T-cell (primary cell): Measurements from ENCODE around the gene ARSD. TPM values are rescaled to one million over a fixed set of nuclear protein-coding genes. Genes with fewer than 3 reads are reported as not detected.

Source experiments
- ATAC-seq, 4 experiments: fragments of 200-7000 bp in 3 of 4; fragments of 150-1000 bp in 1 of 4; cut with Tn5 transposase; replicated peaks in 1 of 4; 1 replicate in 3 of 4; 2 replicates in 1 of 4; pipeline ENCODE4 v1.10.0; 2021; ENCODE audit warnings: moderate library complexity in 3 of 4, mild to moderate bottlenecking in 2 of 4, moderate number of reproducible peaks in 1 of 4
- CTCF ChIA-PET, 2 donors: fragments of 300-600 bp; sonication (Branson Sonifier 250); formaldehyde crosslinking; loops; one replicate each; lab custom pipeline; 2022; ENCODE audit warnings: antibody characterized with exemption in 2 of 2; lab: Charles Lee
- POLR2A ChIA-PET, 2 donors: fragments of 300-600 bp; sonication (Branson Sonifier 250); formaldehyde crosslinking; loops; one replicate each; lab custom pipeline; 2022; ENCODE audit warnings: antibody characterized with exemption in 2 of 2; lab: Charles Lee
- DNase-seq, 35 experiments: peaks; one replicate each; pipeline versions ENCODE4 v3.0.0 to v3.0.0-alpha.2; 2013 to 2023
- H3K27ac ChIP-seq: one replicate; pipeline ENCODE4 v1.5.1; 2013; ENCODE audit warnings: low read length
- H3K27me3 ChIP-seq, 2 experiments: replicated peaks in 1 of 2; 1 replicate in 1 of 2; 2 replicates in 1 of 2; pipeline versions ENCODE4 v1.6.1 to v1.7.0; 2013; ENCODE audit warnings: low read length in 1 of 2, mixed read lengths in 1 of 2; ENCODE audit not compliant: control insufficient read depth in 2 of 2, insufficient read depth in 2 of 2; ENCODE audit errors: extremely low read depth in 1 of 2
- H3K36me3 ChIP-seq, 2 donors: 1 replicate in 1 of 2; 2 replicates in 1 of 2; pipeline versions ENCODE4 v1.6.1 to v1.7.0; 2013; ENCODE audit warnings: low read length in 1 of 2; ENCODE audit not compliant: control insufficient read depth in 2 of 2, insufficient read depth in 1 of 2; ENCODE audit errors: extremely low read depth in 1 of 2
- H3K4me1 ChIP-seq, 2 experiments: 1 replicate in 1 of 2; 2 replicates in 1 of 2; pipeline versions ENCODE4 v1.6.1 to v1.7.0; 2013; ENCODE audit warnings: low read length in 2 of 2, mixed read lengths in 1 of 2; ENCODE audit not compliant: insufficient read depth in 2 of 2, control insufficient read depth in 1 of 2; ENCODE audit errors: extremely low read depth in 1 of 2
- H3K4me3 ChIP-seq, 2 donors: 1 replicate in 1 of 2; 2 replicates in 1 of 2; pipeline versions ENCODE4 v1.5.1 to v1.7.0; 2013; ENCODE audit warnings: mild to moderate bottlenecking in 2 of 2, low read length in 1 of 2, moderate library complexity in 1 of 2; ENCODE audit not compliant: control insufficient read depth in 1 of 2; ENCODE audit errors: extremely low read depth in 1 of 2
- H3K9me3 ChIP-seq: 2 replicates; pipeline ENCODE4 v1.7.0; 2013
- H3K27ac Mint-ChIP-seq, 2 donors: one replicate each; pipeline ENCODE4 v1.8.0; 2020 to 2021; ENCODE audit warnings: mild to moderate bottlenecking in 2 of 2, mixed read lengths in 2 of 2
- H3K27me3 Mint-ChIP-seq, 2 donors: one replicate each; pipeline ENCODE4 v1.8.0; 2021 to 2022; ENCODE audit warnings: mixed read lengths in 2 of 2
- H3K36me3 Mint-ChIP-seq: one replicate; pipeline ENCODE4 v1.8.0; 2021; ENCODE audit warnings: mixed read lengths
- H3K4me1 Mint-ChIP-seq, 3 donors: one replicate each; pipeline ENCODE4 v1.8.0; 2020 to 2022; ENCODE audit warnings: mixed read lengths in 3 of 3, mild to moderate bottlenecking in 1 of 3
- H3K4me3 Mint-ChIP-seq, 3 donors: one replicate each; pipeline ENCODE4 v1.8.0; 2020 to 2022; ENCODE audit warnings: mild to moderate bottlenecking in 3 of 3, mixed read lengths in 3 of 3, moderate library complexity in 3 of 3
- H3K9me3 Mint-ChIP-seq, 3 donors: one replicate each; pipeline ENCODE4 v1.8.0; 2020 to 2022; ENCODE audit warnings: mixed read lengths in 3 of 3
- WGBS: methylation state at CpG from one replicate; pipeline ENCODE4 v1.1.5; 2013; ENCODE audit warnings: missing lambda C conversion rate; ENCODE audit not compliant: insufficient coverage; 5-methylcytosine and 5-hydroxymethylcytosine counted together
- total RNA-seq, 35 experiments: library from RNA in 6 of 35; stranded (reverse) in 6 of 35; fragments of 120-200 nt in 1 of 35; gene quantifications; one replicate each; pipeline versions ENCODE4 v1.2.1 to v1.2.4 and lab custom pipeline; 2013 to 2026

ARSD gene
- total RNA-seq, 5 donors from 2014 or later (not counting 1 experiment from before 2014, with no cell fraction given) = 1.4 to 4.7 (median 3.1) TPM

DNA sequence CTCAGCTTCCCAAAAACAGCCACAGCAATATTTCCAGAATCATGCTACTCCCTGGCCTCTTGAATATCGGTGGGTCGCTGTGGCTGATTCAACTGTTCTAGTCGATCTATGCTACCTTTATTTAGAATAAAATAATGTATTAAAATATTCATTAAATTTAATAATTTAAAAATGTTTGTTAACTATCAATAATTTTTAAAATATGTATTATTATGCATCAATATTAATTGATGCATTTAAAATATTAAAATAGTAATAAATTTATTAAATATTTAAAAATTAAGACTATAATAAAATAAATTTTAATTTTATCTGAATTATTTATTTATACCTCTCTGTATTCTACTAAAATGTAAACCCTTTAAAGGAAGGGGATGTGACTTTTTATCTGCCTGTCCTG lies 19.0 kb downstream of the ARSD start:
- H3K4me1 ChIP-seq = no peaks in the 10 kb centered on the region
- ATAC-seq = no peak
- H3K27me3 ChIP-seq = no peaks in the 10 kb centered on the region
- no CpG with 5 or more reads among the region's 3 CpGs for WGBS
- Mint-ChIP-seq H3K4me3 (no peak overlapping the region), H3K4me1 (no peaks in the 10 kb centered on the region), H3K9me3 (peaks cover 0 to 4% (median 1%) of the 10 kb centered on the region in 3 donors), H3K27ac (no peak overlapping the region), H3K36me3 (peaks cover 8% of the 10 kb centered on the region), H3K27me3 (peaks cover 0 to 5% of the 10 kb centered on the region in 2 donors)
- no peaks in the 10 kb centered on the region for H3K36me3 ChIP-seq
- DNase-seq = no peak
- POLR2A ChIA-PET = no interaction called here
- no peak overlapping the region for H3K27ac ChIP-seq
- no peaks in the 10 kb centered on the region for H3K9me3 ChIP-seq
- no peak overlapping the region for H3K4me3 ChIP-seq
- CTCF ChIA-PET = no interaction called here

DNA sequence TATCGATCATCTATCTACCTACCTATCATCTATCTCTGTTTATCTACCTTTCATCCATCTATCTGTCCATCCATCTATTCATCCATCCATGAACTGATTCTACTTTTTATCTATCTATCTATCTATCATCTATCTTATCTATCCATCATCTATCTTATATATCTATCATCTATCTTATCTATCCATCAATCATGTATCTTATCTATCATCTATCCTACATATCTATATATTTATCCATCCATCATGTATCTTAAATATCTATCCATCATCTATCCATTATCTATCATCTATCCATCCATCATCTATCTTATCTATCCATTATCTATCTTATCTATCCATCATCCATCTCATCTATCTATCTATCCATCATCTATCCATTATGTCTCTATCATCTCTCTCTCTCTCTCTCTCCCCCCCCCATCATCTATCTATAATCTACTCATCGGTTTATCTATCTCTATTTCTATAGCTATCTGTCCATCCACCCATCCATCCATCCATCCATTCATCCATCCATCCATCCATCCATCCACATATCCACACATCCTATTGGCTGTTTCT lies 20.9 kb downstream of the ARSD start:
- no peak overlapping the region for H3K27ac Mint-ChIP-seq
- H3K4me3 Mint-ChIP-seq = no peak overlapping the region
- Histone ChIP-seq H3K9me3 (no peaks in the 10 kb centered on the region), H3K4me1 (no peaks in the 10 kb centered on the region), H3K27ac (no peak overlapping the region), H3K27me3 (no peaks in the 10 kb centered on the region), H3K4me3 (no peak overlapping the region), H3K36me3 (no peaks in the 10 kb centered on the region)
- no peaks in the 10 kb centered on the region for H3K4me1 Mint-ChIP-seq
- H3K9me3 Mint-ChIP-seq = peaks cover 0 to 8% (median 8%) of the 10 kb centered on the region in 3 donors
- ATAC-seq (no peak), DNase-seq (no peak)
- H3K36me3 Mint-ChIP-seq = peaks cover 8% of the 10 kb centered on the region
- peaks cover 0 to 8% of the 10 kb centered on the region in 2 donors for H3K27me3 Mint-ChIP-seq
- ChIA-PET POLR2A (no interaction called here), CTCF (no interaction called here)
- 100% methylated on average over 2 of the region's 2 CpGs for WGBS

DNA sequence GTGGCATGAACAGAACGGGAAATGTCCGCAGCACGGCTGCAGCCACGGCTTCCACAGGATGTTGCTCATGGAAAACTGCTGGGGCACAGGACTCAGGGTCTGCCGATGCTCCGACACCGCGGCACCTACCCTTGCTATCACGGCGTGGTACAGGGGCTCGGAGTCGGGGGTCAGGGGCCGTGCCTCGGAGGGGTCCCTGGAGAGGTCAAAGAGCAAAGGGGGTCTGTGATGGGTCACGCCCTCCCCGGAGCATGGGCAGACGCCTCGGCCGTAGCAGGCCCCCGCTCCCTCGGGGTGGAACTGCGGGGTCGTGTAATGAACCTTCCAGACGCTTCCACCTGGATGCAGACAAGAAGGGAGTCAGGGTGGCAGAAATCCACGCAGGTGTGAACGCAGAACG lies 21.8 kb downstream of the ARSD start:
- DNase-seq (no peak), ATAC-seq (no peak)
- Histone ChIP-seq H3K27ac (no peak overlapping the region), H3K9me3 (no peaks in the 10 kb centered on the region), H3K36me3 (no peaks in the 10 kb centered on the region), H3K4me3 (no peak overlapping the region), H3K4me1 (no peaks in the 10 kb centered on the region), H3K27me3 (no peaks in the 10 kb centered on the region)
- no peak overlapping the region for H3K4me3 Mint-ChIP-seq
- ChIA-PET CTCF (no interaction called here), POLR2A (no interaction called here)
- WGBS = 93% methylated on average over 16 of the region's 27 CpGs
- no peaks in the 10 kb centered on the region for H3K4me1 Mint-ChIP-seq
- H3K27me3 Mint-ChIP-seq = peaks cover 0 to 7% of the 10 kb centered on the region in 2 donors
- peaks cover 8% of the 10 kb centered on the region for H3K36me3 Mint-ChIP-seq
- H3K27ac Mint-ChIP-seq = no peak overlapping the region
- peaks cover 3 to 17% (median 11%) of the 10 kb centered on the region in 3 donors for H3K9me3 Mint-ChIP-seq

DNA sequence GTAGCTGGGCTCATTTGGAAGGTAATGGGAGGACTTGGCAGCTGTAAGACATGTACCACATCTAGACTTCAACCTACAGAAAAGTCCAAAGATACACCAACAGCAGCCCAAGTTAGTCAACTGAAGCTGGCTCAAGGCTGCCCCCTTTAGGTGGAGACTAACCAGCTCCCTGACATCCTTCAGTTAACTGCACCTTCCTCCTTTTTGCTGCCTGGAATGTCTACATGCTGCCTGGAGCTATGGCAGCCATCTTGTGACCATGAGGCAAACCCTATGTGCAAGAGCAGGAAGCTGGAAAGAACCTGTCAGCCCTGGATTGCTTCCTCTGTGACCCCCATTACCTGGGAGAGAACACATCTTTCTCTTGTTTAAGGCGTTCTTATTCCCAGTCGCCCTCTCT lies 25.8 kb downstream of the ARSD start:
- Mint-ChIP-seq H3K9me3 (peaks cover 3 to 17% (median 11%) of the 10 kb centered on the region in 3 donors), H3K4me1 (peaks cover 3 to 4% (median 4%) of the 10 kb centered on the region in 3 donors), H3K4me3 (no peak overlapping the region), H3K27me3 (peaks cover 0 to 17% of the 10 kb centered on the region in 2 donors), H3K27ac (no peak overlapping the region), H3K36me3 (peaks cover 5% of the 10 kb centered on the region)
- Histone ChIP-seq H3K4me1 (peaks cover 0 to 3% of the 10 kb centered on the region in 2 experiments), H3K36me3 (no peaks in the 10 kb centered on the region), H3K4me3 (no peak overlapping the region), H3K9me3 (no peaks in the 10 kb centered on the region), H3K27ac (no peak overlapping the region), H3K27me3 (no peaks in the 10 kb centered on the region)
- ChIA-PET CTCF (no interaction called here), POLR2A (no interaction called here)
- no peak for ATAC-seq
- no peak for DNase-seq
- no CpG with 5 or more reads among the region's 2 CpGs for WGBS

DNA sequence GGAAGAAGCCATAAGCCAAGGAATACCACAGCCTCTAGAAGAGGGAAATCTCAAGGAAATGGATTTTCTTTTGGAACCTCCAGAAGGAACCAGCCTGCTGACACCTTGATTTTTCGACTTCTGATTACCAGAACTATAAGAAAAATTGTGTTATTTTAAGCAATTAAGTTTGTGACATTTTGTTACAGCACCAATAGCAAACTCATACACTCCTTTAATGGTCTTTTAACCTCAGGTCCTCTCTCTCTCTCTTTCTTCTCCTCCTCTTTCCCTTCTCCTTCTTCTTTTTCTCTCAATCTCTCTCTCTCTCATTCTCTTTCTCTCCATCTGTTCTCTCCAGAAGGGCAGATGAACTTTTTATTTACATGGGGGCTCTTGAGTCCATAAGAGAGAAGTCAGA lies 26.3 kb downstream of the ARSD start:
- H3K27ac ChIP-seq = no peak overlapping the region
- H3K4me3 ChIP-seq = no peak overlapping the region
- ChIA-PET POLR2A (no interaction called here), CTCF (no interaction called here)
- no peaks in the 10 kb centered on the region for H3K27me3 ChIP-seq
- peaks cover 0 to 5% of the 10 kb centered on the region in 2 experiments for H3K4me1 ChIP-seq
- H3K36me3 ChIP-seq = no peaks in the 10 kb centered on the region
- no peak overlapping the region for H3K4me3 Mint-ChIP-seq
- ATAC-seq (no peak), DNase-seq (no peak)
- no peak overlapping the region for H3K27ac Mint-ChIP-seq
- H3K9me3 Mint-ChIP-seq = peaks cover 3 to 14% (median 11%) of the 10 kb centered on the region in 3 donors
- H3K9me3 ChIP-seq = no peaks in the 10 kb centered on the region
- H3K4me1 Mint-ChIP-seq = peaks cover 7 to 9% (median 7%) of the 10 kb centered on the region in 3 donors
- no CpG with 5 or more reads among the region's 1 CpG for WGBS
- peaks cover 0 to 17% of the 10 kb centered on the region in 2 donors for H3K27me3 Mint-ChIP-seq
- peaks cover 1% of the 10 kb centered on the region for H3K36me3 Mint-ChIP-seq

DNA sequence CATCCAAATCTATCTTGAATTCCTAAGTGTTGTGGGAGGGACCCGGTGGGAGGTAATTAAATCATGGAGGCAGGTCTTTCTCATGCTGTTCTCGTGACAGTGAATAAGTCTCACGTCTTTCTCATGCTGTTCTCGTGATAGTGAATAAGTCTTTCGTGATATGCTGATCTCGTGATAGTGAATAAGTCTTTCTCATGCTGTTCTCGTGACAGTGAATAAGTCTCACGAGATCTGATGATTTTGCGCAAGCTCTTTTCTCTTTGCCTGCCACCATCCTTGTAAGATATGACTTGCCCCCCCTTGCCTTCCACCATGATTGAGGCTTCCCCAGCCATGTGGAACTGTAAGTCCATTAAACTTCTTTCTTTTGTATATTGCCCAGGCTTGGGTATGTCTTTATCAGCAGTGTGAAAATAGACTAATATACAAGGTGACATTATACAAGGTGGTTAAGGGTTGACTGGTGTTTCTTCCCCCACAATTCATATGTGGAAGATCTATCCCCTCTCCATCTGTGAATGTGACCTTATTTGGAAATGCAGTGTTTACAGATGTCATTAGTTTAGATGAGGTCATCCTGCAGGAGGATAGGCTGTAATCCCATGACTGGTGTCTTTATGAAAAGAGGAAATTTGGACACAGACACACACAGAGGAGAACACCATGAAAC lies 27.6 kb downstream of the ARSD start:
- 100% methylated on average over 2 of the region's 9 CpGs for WGBS
- CTCF ChIA-PET = no interaction called here
- peaks cover 0 to 17% of the 10 kb centered on the region in 2 donors for H3K27me3 Mint-ChIP-seq

More for the DNA sequence above, 27.6 kb downstream of the ARSD start:
- Mint-ChIP-seq H3K4me3 (no peak overlapping the region), H3K9me3 (peaks cover 3 to 13% (median 11%) of the 10 kb centered on the region in 3 donors), H3K4me1 (peaks cover 11 to 13% (median 12%) of the 10 kb centered on the region in 3 donors), H3K27ac (no peak overlapping the region), H3K36me3 (no peaks in the 10 kb centered on the region)
- Histone ChIP-seq H3K36me3 (no peaks in the 10 kb centered on the region), H3K9me3 (no peaks in the 10 kb centered on the region), H3K27me3 (no peaks in the 10 kb centered on the region), H3K4me1 (peaks cover 0 to 13% of the 10 kb centered on the region in 2 experiments), H3K27ac (no peak overlapping the region), H3K4me3 (no peak overlapping the region)
- POLR2A ChIA-PET = no interaction called here
- ATAC-seq (no peak), DNase-seq (no peak)
